Dedifferentiated amniotic fluid mesenchymal stem cell (primary cell): ENCODE measurements around the gene ANKRD63.

Experiments used
- DNase-seq: peaks from one replicate; pipeline ENCODE4 v3.0.0-alpha.2; 2016; ENCODE audit errors: extremely low spot score

Gene ANKRD63

GRCh38 chr15:40295877-40296560 is 13.2 kb upstream of the ANKRD63 start:
- DNase-seq = no peak

- no peak for DNase-seq
Observed at GRCh38 chr15:40295297-40295696, 12.4 kb upstream of the ANKRD63 start.

GRCh38 chr15:40293905-40294895 is 11.3 kb upstream of the ANKRD63 start:
- no peak for DNase-seq

- no peak for DNase-seq
Observed at GRCh38 chr15:40293006-40293405, 10.1 kb upstream of the ANKRD63 start.

- no peak for DNase-seq
Observed at GRCh38 chr15:40292246-40292645, 9.4 kb upstream of the ANKRD63 start.

- peak; percentile 52 for DNase-seq
Observed at GRCh38 chr15:40290918-40291574, 8.2 kb upstream of the ANKRD63 start.

- no peak for DNase-seq
Observed at GRCh38 chr15:40290545-40290917, 7.7 kb upstream of the ANKRD63 start.

GRCh38 chr15:40289140-40289775 is 6.4 kb upstream of the ANKRD63 start:
- DNase-seq = no peak

- no peak for DNase-seq
Observed at GRCh38 chr15:40287968-40288367, 5.1 kb upstream of the ANKRD63 start.

GRCh38 chr15:40287505-40287904 is 4.6 kb upstream of the ANKRD63 start:
- DNase-seq = no peak

GRCh38 chr15:40286794-40287193 is 3.9 kb upstream of the ANKRD63 start:
- DNase-seq = no peak

- no peak for DNase-seq
Observed at GRCh38 chr15:40286061-40286532, 3.2 kb upstream of the ANKRD63 start.

GRCh38 chr15:40285554-40286011 is 2.7 kb upstream of the ANKRD63 start:
- no peak for DNase-seq

- peak; percentile 32 for DNase-seq
Observed at GRCh38 chr15:40285151-40285550, 2.3 kb upstream of the ANKRD63 start.

GRCh38 chr15:40283615-40284300 is 894 bp upstream of the ANKRD63 start:
- no peak for DNase-seq

- DNase-seq = no peak
Observed at GRCh38 chr15:40282147-40282868, 556 bp downstream of the ANKRD63 start.

GRCh38 chr15:40281801-40282146 is 1.1 kb downstream of the ANKRD63 start:
- DNase-seq = no peak

GRCh38 chr15:40281057-40281800 is 1.6 kb downstream of the ANKRD63 start:
- no peak for DNase-seq

- no peak for DNase-seq
Observed at GRCh38 chr15:40280260-40281056, 2.4 kb downstream of the ANKRD63 start.
